Measurements from ENCODE around the gene KIF26A.

GRCh38 chr14:104221071-104221625 lies 82.8 kb downstream of the KIF26A start:
- TF ChIP-seq CTCF (conservative IDR thresholded peaks at IDR 0.05; ENCODE audit: low read depth, low read length) (no peak), POLR2A (IDR thresholded peaks at IDR 0.05; ENCODE audit: low read depth, low read length) (no peak), RAD21 (IDR thresholded peaks at IDR 0.05; ENCODE audit: low read length) (no peak)

All from IMR-90 (cell line).